GM10266 (cell line): Measurements from ENCODE around the gene LAMA3.

Experiments used
- DNase-seq: peaks from one replicate; pipeline ENCODE4 v3.0.0; 2012; ENCODE audit errors: extremely low spot score
- CTCF ChIP-seq: IDR thresholded peaks from 2 replicates; pipeline ENCODE4 v1.5.1; 2012; ENCODE audit warnings: mild to moderate bottlenecking, low read depth; ENCODE audit not compliant: control insufficient read depth, insufficient read depth; ENCODE audit errors: missing control alignments

Gene LAMA3

GRCh38 chr18:23998018-23998417, 308.8 kb downstream of the LAMA3 start:
- DNase-seq = no peak
- no peak for TF ChIP-seq CTCF

- no peak for TF ChIP-seq CTCF
- DNase-seq = no peak
Measured at GRCh38 chr18:23998820-23999219, 309.6 kb downstream of the LAMA3 start.

GRCh38 chr18:24000613-24001490, 311.6 kb downstream of the LAMA3 start:
- DNase-seq = no peak
- TF ChIP-seq CTCF = no peak

- TF ChIP-seq CTCF = no peak
- DNase-seq = no peak
Measured at GRCh38 chr18:24002479-24002878, 313.2 kb downstream of the LAMA3 start.

- no peak for DNase-seq
Measured at GRCh38 chr18:24003288-24003687, 314.0 kb downstream of the LAMA3 start.

GRCh38 chr18:24003903-24004640, 314.8 kb downstream of the LAMA3 start:
- no peak for DNase-seq
- no peak for TF ChIP-seq CTCF

More at GRCh38 chr18:24003288-24003687, 314.0 kb downstream of the LAMA3 start:
- no peak for TF ChIP-seq CTCF
